ENCODE results near the gene NDUFAF3.

The NDUFAF3 gene

DNA sequence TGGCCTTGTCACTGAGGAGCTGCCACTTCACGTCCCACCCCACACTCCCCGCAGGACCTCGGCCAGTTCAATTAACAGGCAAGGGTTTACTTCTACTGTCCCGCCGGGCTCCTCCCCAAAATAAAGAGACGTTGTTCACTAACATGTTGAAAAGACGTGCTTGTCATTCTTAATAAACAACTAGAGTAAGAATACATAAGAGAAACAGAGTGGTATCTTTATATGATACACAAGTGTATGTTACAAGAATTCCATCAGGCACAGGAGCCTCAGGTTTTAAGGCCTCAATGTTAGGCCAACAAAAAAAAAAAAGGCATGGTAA is 7.6 kb downstream of the NDUFAF3 start:
- DNase-seq (ENCODE audit: extremely low read depth, low read depth): no peak
- TF ChIP-seq, protein P1, sequence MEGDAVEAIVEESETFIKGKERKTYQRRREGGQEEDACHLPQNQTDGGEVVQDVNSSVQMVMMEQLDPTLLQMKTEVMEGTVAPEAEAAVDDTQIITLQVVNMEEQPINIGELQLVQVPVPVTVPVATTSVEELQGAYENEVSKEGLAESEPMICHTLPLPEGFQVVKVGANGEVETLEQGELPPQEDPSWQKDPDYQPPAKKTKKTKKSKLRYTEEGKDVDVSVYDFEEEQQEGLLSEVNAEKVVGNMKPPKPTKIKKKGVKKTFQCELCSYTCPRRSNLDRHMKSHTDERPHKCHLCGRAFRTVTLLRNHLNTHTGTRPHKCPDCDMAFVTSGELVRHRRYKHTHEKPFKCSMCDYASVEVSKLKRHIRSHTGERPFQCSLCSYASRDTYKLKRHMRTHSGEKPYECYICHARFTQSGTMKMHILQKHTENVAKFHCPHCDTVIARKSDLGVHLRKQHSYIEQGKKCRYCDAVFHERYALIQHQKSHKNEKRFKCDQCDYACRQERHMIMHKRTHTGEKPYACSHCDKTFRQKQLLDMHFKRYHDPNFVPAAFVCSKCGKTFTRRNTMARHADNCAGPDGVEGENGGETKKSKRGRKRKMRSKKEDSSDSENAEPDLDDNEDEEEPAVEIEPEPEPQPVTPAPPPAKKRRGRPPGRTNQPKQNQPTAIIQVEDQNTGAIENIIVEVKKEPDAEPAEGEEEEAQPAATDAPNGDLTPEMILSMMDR (IDR thresholded peaks at IDR 0.05; ENCODE audit: low read depth, low read length, missing control alignments): no peak
- peak overlapping the region; percentile 92 for H3K4me3 ChIP-seq (replicated peaks; ENCODE audit: low read depth, low read length)

DNA sequence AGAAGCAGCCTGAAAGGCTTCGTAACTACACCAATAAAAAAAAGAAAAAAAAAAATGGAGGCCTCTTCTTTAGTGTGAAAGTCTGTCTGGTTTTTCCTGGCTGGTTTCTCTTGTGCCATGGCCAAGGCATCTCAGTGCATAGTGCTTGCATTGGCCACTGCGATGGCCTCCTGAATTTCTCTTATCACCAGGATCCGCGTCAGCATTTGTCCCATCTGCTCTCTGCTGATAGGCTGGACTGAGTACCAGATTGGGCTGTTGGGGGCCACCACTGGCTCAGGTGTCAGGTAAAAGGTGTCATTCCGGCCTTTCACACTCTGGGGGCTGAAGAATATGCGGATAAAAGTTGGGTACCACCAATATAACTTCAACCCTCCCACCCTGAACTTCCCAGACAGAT is 8.4 kb downstream of the NDUFAF3 start:
- TF ChIP-seq, protein P1 (IDR thresholded peaks at IDR 0.05; ENCODE audit: low read depth, low read length, missing control alignments): no peak
- H3K4me3 ChIP-seq (replicated peaks; ENCODE audit: low read depth, low read length): no peak overlapping the region
- no peak for DNase-seq (ENCODE audit: extremely low read depth, low read depth)

DNA sequence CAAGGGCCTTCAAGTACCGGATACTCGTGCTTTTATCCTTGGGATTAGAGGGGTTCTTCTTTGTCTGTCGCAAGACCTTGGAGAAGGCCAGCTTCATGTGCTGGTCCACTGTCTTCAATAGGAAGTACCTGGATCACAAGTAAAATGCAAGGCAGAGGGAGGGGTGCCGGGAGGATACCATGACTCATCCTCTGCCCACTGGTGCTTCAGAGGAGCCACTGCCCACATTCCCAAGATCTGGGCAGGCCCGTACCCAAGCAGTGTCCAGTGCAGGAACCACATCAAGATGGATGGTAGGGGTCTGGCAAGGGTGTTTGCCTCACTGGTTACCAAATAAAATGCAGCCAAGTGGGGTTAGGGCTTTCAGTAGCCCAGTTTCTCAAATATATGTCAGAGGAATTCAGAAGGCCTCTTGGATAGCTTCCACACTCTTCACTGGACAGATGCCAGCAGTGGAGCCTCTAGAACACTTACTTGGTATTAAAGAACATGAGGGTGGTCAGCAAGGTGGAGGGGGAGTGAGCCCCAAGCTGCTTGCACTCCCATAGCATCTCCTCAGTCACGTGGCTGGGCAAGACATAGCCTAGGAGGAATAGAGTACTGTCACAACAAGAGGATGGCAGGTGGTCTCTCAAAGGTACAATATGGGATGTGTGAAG is 10.9 kb downstream of the NDUFAF3 start:
- TF ChIP-seq, protein P1 (IDR thresholded peaks at IDR 0.05; ENCODE audit: low read depth, low read length, missing control alignments): no peak
- H3K4me3 ChIP-seq (replicated peaks; ENCODE audit: low read depth, low read length): no peak overlapping the region
- DNase-seq (ENCODE audit: extremely low read depth, low read depth): no peak

DNA sequence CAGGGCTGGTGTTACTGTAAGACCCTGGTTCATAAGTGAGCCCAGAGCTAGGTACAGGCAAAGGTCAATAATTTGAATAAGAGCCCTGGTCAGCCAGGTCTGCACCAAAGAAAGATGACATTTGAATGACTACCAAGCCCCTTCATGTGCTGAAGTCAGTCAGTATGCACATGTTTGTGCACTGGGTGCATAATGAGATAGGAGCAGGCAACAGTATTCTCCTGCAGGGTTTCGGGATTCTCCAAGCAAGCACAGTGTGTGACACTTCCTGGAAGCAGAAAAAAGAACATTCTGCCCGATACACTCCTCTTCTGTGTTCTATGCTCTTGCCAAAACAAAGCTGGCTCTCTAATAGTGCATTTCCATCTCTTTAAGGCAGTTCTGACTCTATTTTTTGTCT is 12.7 kb downstream of the NDUFAF3 start:
- TF ChIP-seq, protein P1 (IDR thresholded peaks at IDR 0.05; ENCODE audit: low read depth, low read length, missing control alignments): no peak
- no peak for DNase-seq (ENCODE audit: extremely low read depth, low read depth)
- H3K4me3 ChIP-seq (replicated peaks; ENCODE audit: low read depth, low read length): no peak overlapping the region

DNA sequence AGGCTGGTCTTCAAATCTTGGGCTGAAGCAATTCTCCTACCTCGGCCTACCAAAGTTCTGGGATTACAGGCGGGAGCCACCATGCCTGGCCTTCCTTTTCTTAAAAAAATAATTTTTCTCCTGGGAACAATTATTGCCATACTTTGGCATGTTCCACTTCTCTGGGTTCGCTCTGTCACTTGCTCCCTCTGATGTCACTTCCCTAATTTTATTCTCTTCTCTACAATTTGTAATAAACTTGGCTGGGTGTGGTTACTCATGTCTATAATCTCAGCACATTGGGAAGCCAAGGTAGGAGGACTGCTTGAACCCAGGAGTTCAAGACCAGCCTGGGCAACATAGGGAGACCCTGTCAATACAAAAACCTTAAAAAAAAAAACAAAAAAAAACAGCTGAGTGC is 13.4 kb downstream of the NDUFAF3 start:
- TF ChIP-seq, protein P1 (IDR thresholded peaks at IDR 0.05; ENCODE audit: low read depth, low read length, missing control alignments): no peak
- no peak for DNase-seq (ENCODE audit: extremely low read depth, low read depth)
- no peak overlapping the region for H3K4me3 ChIP-seq (replicated peaks; ENCODE audit: low read depth, low read length)

DNA sequence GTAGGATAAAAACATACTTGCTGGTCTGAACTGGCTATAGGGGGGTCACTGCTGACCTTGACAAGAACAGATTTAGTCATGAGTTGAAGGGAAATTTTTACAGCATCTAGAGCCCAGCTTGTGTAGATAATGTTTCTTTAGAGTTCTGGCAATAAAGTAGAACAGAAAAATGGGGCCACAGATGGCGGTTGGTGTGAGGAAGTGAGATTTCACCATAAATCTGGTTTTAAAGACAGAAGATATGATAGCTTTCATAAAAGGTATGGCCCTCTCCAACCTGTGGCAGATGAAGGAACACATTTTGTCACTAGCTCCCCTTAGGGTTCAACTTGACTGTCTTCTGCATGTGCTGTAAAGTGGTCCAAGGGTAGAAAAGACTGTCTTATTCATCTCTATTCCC is 31.6 kb downstream of the NDUFAF3 start:
- DNase-seq (ENCODE audit: extremely low read depth, low read depth): no peak
- TF ChIP-seq, protein P1 (IDR thresholded peaks at IDR 0.05; ENCODE audit: low read depth, low read length, missing control alignments): no peak
- H3K4me3 ChIP-seq (replicated peaks; ENCODE audit: low read depth, low read length): no peak overlapping the region

DNA sequence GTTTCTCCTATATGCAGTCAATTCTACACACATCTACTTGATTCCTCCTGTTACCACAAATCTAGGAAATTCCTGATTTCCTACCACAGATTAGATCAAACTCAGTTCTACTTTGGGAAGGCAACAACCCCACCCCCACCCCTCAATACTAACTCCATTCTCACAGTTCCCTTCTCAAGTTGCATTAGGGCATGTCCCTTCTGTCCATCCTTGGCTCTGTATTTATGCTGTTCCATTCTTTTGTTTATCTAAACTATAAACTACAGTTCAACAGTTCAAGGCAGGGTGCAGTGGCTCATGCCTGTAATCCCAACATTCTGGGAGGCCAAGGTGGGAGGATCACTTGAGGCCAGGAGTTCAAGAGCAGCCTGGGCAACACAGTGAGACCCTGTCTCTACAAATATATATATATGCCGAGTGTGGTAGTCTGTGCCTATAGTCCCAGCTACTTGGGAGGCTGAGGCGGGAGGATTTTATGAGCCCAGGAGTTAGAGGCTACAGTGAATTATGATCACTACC is 32.5 kb downstream of the NDUFAF3 start:
- DNase-seq (ENCODE audit: extremely low read depth, low read depth): no peak
- TF ChIP-seq, protein P1 (IDR thresholded peaks at IDR 0.05; ENCODE audit: low read depth, low read length, missing control alignments): no peak
- H3K4me3 ChIP-seq (replicated peaks; ENCODE audit: low read depth, low read length): no peak overlapping the region

Measured in HFF-Myc (cell line).